GM23248 (cell line): ENCODE results near the gene SNX25. TPM values are rescaled to one million over a fixed set of nuclear protein-coding genes. Genes with fewer than 3 reads are reported as not detected.

Experiments
- DNase-seq: peaks from one replicate; pipeline ENCODE4 v3.0.0-alpha.2; 2015
- H2AFZ ChIP-seq: fragments of 200-600 bp; sonication (generic); 2 replicates; pipeline ENCODE4 v1.6.1; 2016; ENCODE audit warnings: antibody characterized with exemption
- H3F3A ChIP-seq: fragments of 200-600 bp; sonication (generic); 2 replicates; pipeline ENCODE4 v1.6.1; 2016; ENCODE audit warnings: mild to moderate bottlenecking, antibody characterized with exemption, mixed run types; ENCODE audit not compliant: insufficient read depth
- H3K27ac ChIP-seq: fragments of 200-600 bp; sonication (generic); 2 replicates; pipeline ENCODE4 v1.5.1; 2016; ENCODE audit warnings: mild to moderate bottlenecking
- H3K27me3 ChIP-seq: fragments of 200-600 bp; sonication (generic); replicated peaks from 2 replicates; pipeline ENCODE4 v1.6.1; 2016; ENCODE audit warnings: mild to moderate bottlenecking; ENCODE audit not compliant: insufficient read depth
- H3K36me3 ChIP-seq: fragments of 200-600 bp; sonication (generic); 2 replicates; pipeline ENCODE4 v1.6.1; 2016; ENCODE audit warnings: low read depth, mild to moderate bottlenecking
- H3K4me1 ChIP-seq: fragments of 200-600 bp; sonication (generic); 2 replicates; pipeline ENCODE4 v1.6.1; 2016; ENCODE audit warnings: mild to moderate bottlenecking; ENCODE audit not compliant: insufficient read depth
- H3K4me2 ChIP-seq: fragments of 200-600 bp; sonication (generic); one replicate; pipeline ENCODE4 v1.6.1; 2016; ENCODE audit warnings: mild to moderate bottlenecking; ENCODE audit not compliant: unreplicated experiment
- H3K4me3 ChIP-seq: fragments of 200-600 bp; sonication (generic); 2 replicates; pipeline ENCODE4 v1.5.1; 2016; ENCODE audit warnings: mild to moderate bottlenecking
- H3K79me2 ChIP-seq: fragments of 200-600 bp; sonication (generic); 2 replicates; pipeline ENCODE4 v1.6.1; 2016; ENCODE audit warnings: mild to moderate bottlenecking; ENCODE audit not compliant: insufficient read depth
- H3K9ac ChIP-seq: fragments of 200-600 bp; sonication (generic); 2 replicates; pipeline ENCODE4 v1.6.1; 2016; ENCODE audit warnings: mild to moderate bottlenecking
- H3K9me2 ChIP-seq: fragments of 200-600 bp; sonication (generic); 2 replicates; pipeline ENCODE4 v1.6.1; 2016; ENCODE audit warnings: mixed run types, mild to moderate bottlenecking, moderate library complexity; ENCODE audit not compliant: insufficient read depth
- H3K9me3 ChIP-seq: fragments of 200-600 bp; sonication (generic); one replicate; pipeline ENCODE4 v1.6.1; 2017; ENCODE audit warnings: low read depth
- H4K20me1 ChIP-seq: fragments of 200-600 bp; sonication (generic); 2 replicates; pipeline ENCODE4 v1.6.0; 2016; ENCODE audit not compliant: insufficient read depth
- EZH2 ChIP-seq: fragments of 200-600 bp; sonication (generic); IDR thresholded peaks from 2 replicates; pipeline ENCODE4 v1.6.1; 2018; ENCODE audit warnings: antibody characterized with exemption, mild to moderate bottlenecking; ENCODE audit not compliant: insufficient read depth, poor library complexity, severe bottlenecking
- EZH2phosphoT487 ChIP-seq: fragments of 200-600 bp; sonication (generic); IDR thresholded peaks from 2 replicates; pipeline ENCODE4 v1.6.1; 2018; ENCODE audit warnings: antibody characterized with exemption, moderate library complexity, mild to moderate bottlenecking, low read depth; ENCODE audit not compliant: insufficient read depth
- WGBS, 2 experiments: methylation state at CpG; one replicate each; pipeline ENCODE4 v1.1.6; 2015 to 2017; ENCODE audit warnings: low lambda C conversion rate in 2 of 2, low coverage in 1 of 2; ENCODE audit errors: missing lambda C conversion rate in 2 of 2; 5-methylcytosine and 5-hydroxymethylcytosine counted together
- in situ Hi-C: fragments of 300-500 bp; cut with MboI; formaldehyde crosslinking; loops from 2 replicates; pipeline ENCODE4 v1.15.0; 2020
- polyA plus RNA-seq: library from polyadenylated mRNA; unstranded; fragments of >200 nt; fragmentation: Nextera tagmentation; extraction: Ambion mirVana; gene quantifications from 2 replicates; pipeline ENCODE4 v1.2.1, GENCODE V29; 2016
- total RNA-seq: library from RNA; depleted of rRNA; stranded (reverse); fragments of >200 nt; shearing (Covaris generic); gene quantifications from 2 replicates; pipeline ENCODE4 v1.2.3, GENCODE V29; 2014

SNX25 gene
- total and polyA plus RNA-seq, 2 experiments from 2014 or later = 8.2 to 50.0 TPM

- Histone ChIP-seq H3K27me3 (no peaks in the 10 kb centered on the region), H3K9me2 (no peaks in the 10 kb centered on the region), H4K20me1 (no peaks in the 10 kb centered on the region; the same call in 1 of the 2 replicates), H3K79me2 (peaks cover 97% of the 10 kb centered on the region), H3K4me2 (no peak overlapping the region), H3F3A (peaks cover 20% of the 10 kb centered on the region), H3K9ac (no peak overlapping the region), H3K4me3 (no peak overlapping the region), H3K9me3 (no peaks in the 10 kb centered on the region), H3K36me3 (no peaks in the 10 kb centered on the region), H3K4me1 (peaks cover 21% of the 10 kb centered on the region), H3K27ac (no peak overlapping the region), H2AFZ (no peak overlapping the region)
- WGBS, 2 experiments = 94 to 96% methylated on average over 9 of the region's 9 CpGs
- in situ Hi-C loops = no loop called here
- DNase-seq = no peak
- TF ChIP-seq EZH2phosphoT487 = no peak
- TF ChIP-seq EZH2 = no peak
Measured at GRCh38 chr4:185227713-185228278, 18.4 kb downstream of the SNX25 start.

GRCh38 chr4:185229021-185229818 lies 19.8 kb downstream of the SNX25 start:
- Histone ChIP-seq H3K4me1 (peaks cover 9% of the 10 kb centered on the region; the same call in 1 of the 2 replicates), H3K9me2 (no peaks in the 10 kb centered on the region), H3K36me3 (no peaks in the 10 kb centered on the region), H3K27me3 (no peaks in the 10 kb centered on the region), H3K27ac (no peak overlapping the region), H3K4me2 (no peak overlapping the region), H4K20me1 (no peaks in the 10 kb centered on the region; the same call in 1 of the 2 replicates), H2AFZ (no peak overlapping the region), H3K4me3 (no peak overlapping the region), H3K79me2 (peaks cover 98% of the 10 kb centered on the region), H3K9ac (no peak overlapping the region), H3F3A (0 out of 2 replicates have a peak, but pooled peaks cover 8% of the 10 kb centered on the region), H3K9me3 (no peaks in the 10 kb centered on the region)
- no peak for TF ChIP-seq EZH2
- TF ChIP-seq EZH2phosphoT487 = no peak
- in situ Hi-C loops = no loop called here
- 90 to 92% methylated on average over 19 of the region's 19 CpGs for WGBS, 2 experiments
- DNase-seq = no peak

DNA sequence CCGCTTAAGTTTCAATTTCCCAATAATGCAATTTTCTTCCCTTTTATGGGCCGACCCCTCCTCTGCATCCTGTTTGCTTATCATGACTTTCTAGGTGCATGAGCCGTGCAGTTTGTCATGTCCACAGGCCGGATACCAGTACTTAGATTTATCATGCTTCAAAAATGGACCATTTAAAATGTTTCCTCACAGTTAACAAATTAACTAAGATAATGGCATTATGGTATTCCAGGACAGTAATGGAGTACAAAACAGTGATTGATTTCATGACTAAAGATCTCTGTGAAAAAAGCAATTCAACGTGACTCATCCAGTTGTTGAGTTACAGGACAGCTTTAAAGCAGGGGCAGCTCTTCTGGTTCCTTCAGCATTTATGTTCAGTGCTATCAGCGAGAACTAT lies 23.0 kb downstream of the SNX25 start:
- Histone ChIP-seq H3K36me3 (no peaks in the 10 kb centered on the region), H3K4me1 (peaks cover 17% of the 10 kb centered on the region), H3K27ac (0 out of 2 replicates have a peak overlapping the region, but pooled peaks have one; percentile 7), H3F3A (0 out of 2 replicates have a peak, but pooled peaks cover 16% of the 10 kb centered on the region), H3K9me3 (no peaks in the 10 kb centered on the region), H3K4me2 (peak overlapping the region; percentile 1), H2AFZ (no peak overlapping the region), H3K9ac (no peak overlapping the region), H3K79me2 (peaks cover 95% of the 10 kb centered on the region), H4K20me1 (no peaks in the 10 kb centered on the region; the same call in 1 of the 2 replicates), H3K9me2 (no peaks in the 10 kb centered on the region), H3K27me3 (no peaks in the 10 kb centered on the region), H3K4me3 (no peak overlapping the region)
- in situ Hi-C loops = no loop called here
- WGBS, 2 experiments = 54 to 71% methylated on average over 6 of the region's 6 CpGs
- DNase-seq = peak; percentile 50
- TF ChIP-seq EZH2phosphoT487 (no peak), EZH2 (no peak)

- TF ChIP-seq EZH2phosphoT487 (no peak), EZH2 (no peak)
- H4K20me1 ChIP-seq = no peaks in the 10 kb centered on the region
- WGBS, 2 experiments = 91 to 94% methylated on average over 7 of the region's 7 CpGs
- no peak for DNase-seq
- H3K4me3 ChIP-seq = no peak overlapping the region
- peaks cover 78% of the 10 kb centered on the region for H3K79me2 ChIP-seq
- H2AFZ ChIP-seq = no peak overlapping the region
- H3K9me2 ChIP-seq = no peaks in the 10 kb centered on the region
- H3F3A ChIP-seq = peaks cover 33% of the 10 kb centered on the region
- H3K9ac ChIP-seq = no peak overlapping the region
- H3K27ac ChIP-seq = no peak overlapping the region
- no peak overlapping the region for H3K4me2 ChIP-seq
- no peaks in the 10 kb centered on the region for H3K36me3 ChIP-seq
- H3K4me1 ChIP-seq = peaks cover 31% of the 10 kb centered on the region
- H3K9me3 ChIP-seq = no peaks in the 10 kb centered on the region
- no peaks in the 10 kb centered on the region for H3K27me3 ChIP-seq
- in situ Hi-C loops = no loop called here
Measured at GRCh38 chr4:185235119-185235842, 25.9 kb downstream of the SNX25 start.
